Endothelial cell of umbilical vein (primary cell): ENCODE measurements around the gene SIVA1.

ENCODE experiments used
- EZH2 ChIP-seq: IDR thresholded peaks from 2 replicates; pipeline ENCODE4 v1.6.1; 2012; ENCODE audit warnings: borderline replicate concordance, low read depth, mild to moderate bottlenecking, moderate library complexity, low read length, inconsistent platforms; ENCODE audit not compliant: severe bottlenecking
- FOS ChIP-seq: IDR thresholded peaks from 2 replicates; pipeline ENCODE4 v1.6.1; 2011; ENCODE audit warnings: mild to moderate bottlenecking, low read length, moderate library complexity, borderline replicate concordance; ENCODE audit not compliant: insufficient read depth
- GATA2 ChIP-seq: IDR thresholded peaks from 2 replicates; pipeline ENCODE4 v1.7.0; 2011; ENCODE audit warnings: low read depth, mild to moderate bottlenecking, moderate library complexity, mixed read lengths, low read length; ENCODE audit not compliant: insufficient read length, insufficient read depth
- JUN ChIP-seq: IDR thresholded peaks from 2 replicates; pipeline ENCODE4 v1.6.1; 2011; ENCODE audit warnings: borderline replicate concordance, low read depth; ENCODE audit not compliant: insufficient read length, insufficient read depth
- MYC ChIP-seq: IDR thresholded peaks from one replicate; pipeline ENCODE4 v1.6.1; 2011; ENCODE audit warnings: mild to moderate bottlenecking, low read depth, low read length
- POLR2A ChIP-seq: IDR thresholded peaks from 2 replicates; pipeline ENCODE4 v1.6.1; 2012; ENCODE audit warnings: low read depth, mild to moderate bottlenecking, control low read depth, low read length
- POLR2AphosphoS5 ChIP-seq: IDR thresholded peaks from 2 replicates; pipeline ENCODE4 v1.6.1; 2012; ENCODE audit warnings: low read depth, mild to moderate bottlenecking, control low read depth, low read length, moderate library complexity; ENCODE audit not compliant: insufficient read depth
- TF ChIP-seq, protein P1 (sequence below), 2 donors: IDR thresholded peaks; 1 replicate in 1 of 2; 2 replicates in 1 of 2; pipeline ENCODE4 v1.5.1; 2011; ENCODE audit warnings: low read length in 2 of 2, mild to moderate bottlenecking in 2 of 2, moderate library complexity in 2 of 2, control low read depth in 1 of 2, inconsistent platforms in 1 of 2, low read depth in 1 of 2; ENCODE audit not compliant: insufficient read depth in 1 of 2; ENCODE audit errors: extremely low read depth in 1 of 2
- TF ChIP-seq, protein P2 (sequence below): IDR thresholded peaks from 2 replicates; pipeline ENCODE4 v1.6.1; 2011; ENCODE audit not compliant: insufficient read depth, insufficient read length

DNA sequence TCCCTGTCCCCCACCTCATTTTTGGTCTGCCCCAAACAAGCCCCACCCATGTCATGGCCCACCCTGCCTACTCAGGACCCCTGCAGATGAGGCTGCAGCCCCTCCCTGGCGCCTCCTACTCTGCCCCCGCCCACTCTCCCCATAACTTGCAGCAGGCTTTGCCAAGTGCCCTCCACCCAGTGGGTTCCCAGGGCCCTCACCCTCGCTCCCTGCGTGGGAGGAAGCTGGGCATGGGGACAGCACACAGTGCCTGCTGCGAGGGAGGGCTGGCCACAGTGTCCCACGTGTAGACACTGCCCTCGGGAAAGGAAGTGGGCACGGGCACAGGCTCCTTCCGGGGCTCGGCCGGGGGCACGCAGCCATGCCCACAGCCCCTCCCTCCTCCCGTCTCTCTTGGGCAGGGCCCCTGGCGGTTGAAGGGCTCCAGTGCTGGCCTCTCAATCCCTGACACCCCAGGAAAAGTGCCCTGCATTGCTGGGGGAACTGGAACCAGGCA, 33.2 kb downstream of the SIVA1 start:
- no peak for TF ChIP-seq POLR2A
- TF ChIP-seq, protein P1, sequence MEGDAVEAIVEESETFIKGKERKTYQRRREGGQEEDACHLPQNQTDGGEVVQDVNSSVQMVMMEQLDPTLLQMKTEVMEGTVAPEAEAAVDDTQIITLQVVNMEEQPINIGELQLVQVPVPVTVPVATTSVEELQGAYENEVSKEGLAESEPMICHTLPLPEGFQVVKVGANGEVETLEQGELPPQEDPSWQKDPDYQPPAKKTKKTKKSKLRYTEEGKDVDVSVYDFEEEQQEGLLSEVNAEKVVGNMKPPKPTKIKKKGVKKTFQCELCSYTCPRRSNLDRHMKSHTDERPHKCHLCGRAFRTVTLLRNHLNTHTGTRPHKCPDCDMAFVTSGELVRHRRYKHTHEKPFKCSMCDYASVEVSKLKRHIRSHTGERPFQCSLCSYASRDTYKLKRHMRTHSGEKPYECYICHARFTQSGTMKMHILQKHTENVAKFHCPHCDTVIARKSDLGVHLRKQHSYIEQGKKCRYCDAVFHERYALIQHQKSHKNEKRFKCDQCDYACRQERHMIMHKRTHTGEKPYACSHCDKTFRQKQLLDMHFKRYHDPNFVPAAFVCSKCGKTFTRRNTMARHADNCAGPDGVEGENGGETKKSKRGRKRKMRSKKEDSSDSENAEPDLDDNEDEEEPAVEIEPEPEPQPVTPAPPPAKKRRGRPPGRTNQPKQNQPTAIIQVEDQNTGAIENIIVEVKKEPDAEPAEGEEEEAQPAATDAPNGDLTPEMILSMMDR (IDR thresholded peaks at IDR 0.05; ENCODE audit: extremely low read depth in 1 of 2, insufficient read depth in 1 of 2, low read depth in 1 of 2, low read length in 2 of 2): no peak
- no peak for TF ChIP-seq EZH2
- TF ChIP-seq JUN: no peak
- no peak for TF ChIP-seq MYC
- no peak for TF ChIP-seq POLR2AphosphoS5
- no peak for TF ChIP-seq GATA2
- no peak for TF ChIP-seq FOS
- TF ChIP-seq, protein P2, sequence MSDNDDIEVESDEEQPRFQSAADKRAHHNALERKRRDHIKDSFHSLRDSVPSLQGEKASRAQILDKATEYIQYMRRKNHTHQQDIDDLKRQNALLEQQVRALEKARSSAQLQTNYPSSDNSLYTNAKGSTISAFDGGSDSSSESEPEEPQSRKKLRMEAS: no peak
